Measurements from ENCODE around the gene NNAT.

DNA sequence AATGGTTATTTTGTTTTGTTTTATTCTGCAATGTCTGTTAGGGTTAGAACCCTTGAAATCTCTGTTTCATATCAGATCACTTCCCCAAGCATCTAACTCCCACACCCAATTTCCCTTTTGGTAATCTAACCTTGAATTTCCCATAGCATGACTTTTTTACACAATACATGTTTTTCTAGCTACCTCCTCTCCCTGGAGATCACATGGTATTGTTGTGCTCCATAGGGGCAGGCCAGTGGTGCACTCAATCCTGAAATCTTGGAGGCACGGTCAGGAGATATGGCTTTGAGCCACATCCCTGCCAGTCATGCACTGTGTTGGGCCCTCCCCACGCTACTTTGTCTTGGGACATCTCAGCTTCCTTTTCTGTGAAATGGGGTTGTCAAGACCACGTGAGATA is 36.7 kb upstream of the NNAT start:
- TF ChIP-seq EZH2 (IDR thresholded peaks at IDR 0.05; ENCODE audit: low read depth), result no peak
- TF ChIP-seq, protein P1, sequence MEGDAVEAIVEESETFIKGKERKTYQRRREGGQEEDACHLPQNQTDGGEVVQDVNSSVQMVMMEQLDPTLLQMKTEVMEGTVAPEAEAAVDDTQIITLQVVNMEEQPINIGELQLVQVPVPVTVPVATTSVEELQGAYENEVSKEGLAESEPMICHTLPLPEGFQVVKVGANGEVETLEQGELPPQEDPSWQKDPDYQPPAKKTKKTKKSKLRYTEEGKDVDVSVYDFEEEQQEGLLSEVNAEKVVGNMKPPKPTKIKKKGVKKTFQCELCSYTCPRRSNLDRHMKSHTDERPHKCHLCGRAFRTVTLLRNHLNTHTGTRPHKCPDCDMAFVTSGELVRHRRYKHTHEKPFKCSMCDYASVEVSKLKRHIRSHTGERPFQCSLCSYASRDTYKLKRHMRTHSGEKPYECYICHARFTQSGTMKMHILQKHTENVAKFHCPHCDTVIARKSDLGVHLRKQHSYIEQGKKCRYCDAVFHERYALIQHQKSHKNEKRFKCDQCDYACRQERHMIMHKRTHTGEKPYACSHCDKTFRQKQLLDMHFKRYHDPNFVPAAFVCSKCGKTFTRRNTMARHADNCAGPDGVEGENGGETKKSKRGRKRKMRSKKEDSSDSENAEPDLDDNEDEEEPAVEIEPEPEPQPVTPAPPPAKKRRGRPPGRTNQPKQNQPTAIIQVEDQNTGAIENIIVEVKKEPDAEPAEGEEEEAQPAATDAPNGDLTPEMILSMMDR (conservative IDR thresholded peaks at IDR 0.05), result no peak

Data from PC-9 (cell line).